Small intestine (tissue), 7 donors: ENCODE results near the gene MPIG6B. TPM values are rescaled to one million over a fixed set of nuclear protein-coding genes. Genes with fewer than 3 reads are reported as not detected.

Experiments
- DNase-seq, 2 donors: peaks; one replicate each; pipeline versions ENCODE4 v3.0.0 to v3.0.0-alpha.2; 2013
- FAIRE-seq: peaks from 2 replicates; lab custom pipeline; 2012; peaks lifted over from hg19 to GRCh38; lab: Jason Lieb, UNC
- H3K27ac ChIP-seq, 3 donors: one replicate each; pipeline ENCODE4 v1.5.1; 2013; ENCODE audit warnings: low read length in 2 of 3, mild to moderate bottlenecking in 2 of 3, control low read depth in 1 of 3, inconsistent platforms in 1 of 3, low read depth in 1 of 3, moderate library complexity in 1 of 3
- H3K27me3 ChIP-seq, 3 donors: one replicate each; pipeline ENCODE4 v1.6.1; 2013; ENCODE audit warnings: low read length in 3 of 3, inconsistent platforms in 1 of 3; ENCODE audit not compliant: control insufficient read depth in 3 of 3, insufficient read depth in 3 of 3
- H3K36me3 ChIP-seq, 3 donors: one replicate each; pipeline ENCODE4 v1.6.1; 2013; ENCODE audit warnings: low read length in 3 of 3, inconsistent platforms in 1 of 3, low read depth in 1 of 3, mild to moderate bottlenecking in 1 of 3, moderate library complexity in 1 of 3; ENCODE audit not compliant: control insufficient read depth in 3 of 3, insufficient read depth in 2 of 3
- H3K4me1 ChIP-seq, 3 donors: one replicate each; pipeline ENCODE4 v1.6.1; 2013; ENCODE audit warnings: low read length in 2 of 3, inconsistent platforms in 1 of 3, low read depth in 1 of 3, mild to moderate bottlenecking in 1 of 3, moderate library complexity in 1 of 3; ENCODE audit not compliant: control insufficient read depth in 3 of 3, insufficient read depth in 2 of 3
- H3K4me3 ChIP-seq, 3 donors: one replicate each; pipeline ENCODE4 v1.5.1; 2013; ENCODE audit warnings: low read length in 3 of 3, control low read depth in 1 of 3, inconsistent platforms in 1 of 3, low read depth in 1 of 3, mild to moderate bottlenecking in 1 of 3, moderate library complexity in 1 of 3
- H3K9me3 ChIP-seq, 2 donors: one replicate each; pipeline ENCODE4 v1.6.1; 2013; ENCODE audit warnings: low read depth in 1 of 2, low read length in 1 of 2; ENCODE audit not compliant: control insufficient read depth in 2 of 2, insufficient read depth in 1 of 2
- WGBS, 3 donors: extraction: QIAGEN DNeasy Blood & Tissue Kit; methylation state at CpG; one replicate each; pipeline ENCODE4 v1.1.7; 2013; 5-methylcytosine and 5-hydroxymethylcytosine counted together
- polyA plus RNA-seq, 4 donors: library from polyadenylated mRNA; stranded (reverse) in 3 of 4; unstranded in 1 of 4; fragments of 200-250 nt in 3 of 4; fragments of 120-200 nt in 1 of 4; gene quantifications; one replicate each; pipeline versions ENCODE4 v1.2.1 to v1.2.3, GENCODE V29; 2013
- donor health status: healthy with polysubstance abuse.
- donor health status: control.
- donor health status: control.
- donor health status: Bipolar disorder and iron deficiency.
- donor health status: healthy.

The MPIG6B gene
- polyA plus RNA-seq, 4 donors, result 0.13 to 0.59 TPM; not detected in 2

DNA sequence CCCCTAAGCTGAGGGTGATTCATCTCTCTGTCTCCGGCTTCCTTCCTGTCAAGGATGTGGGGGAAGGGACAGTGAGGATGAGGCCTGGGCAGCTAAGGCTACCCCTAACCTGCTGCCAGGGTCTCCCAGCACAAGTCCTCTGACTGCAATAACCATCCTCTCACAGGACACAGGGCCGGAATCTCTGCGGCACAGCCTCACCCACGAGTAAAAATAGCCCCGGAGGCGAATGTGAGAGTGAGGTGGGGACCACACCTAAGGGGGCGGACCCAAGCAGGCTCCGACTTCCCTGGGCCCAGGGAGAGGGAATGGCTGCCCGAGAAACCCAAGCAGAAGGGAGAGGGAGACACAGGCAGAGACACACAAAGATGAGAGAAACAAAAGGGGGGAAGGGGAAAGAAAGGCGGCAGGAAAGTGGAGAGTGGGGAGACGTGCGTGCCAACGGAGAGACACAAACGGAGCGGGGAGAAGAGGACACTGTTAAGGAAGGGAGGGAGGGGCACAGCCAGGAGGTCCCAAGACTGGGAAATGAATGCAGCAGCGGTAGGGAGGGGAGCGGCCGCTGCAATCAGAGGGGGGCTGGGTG is 11.7 kb downstream of the MPIG6B start:
- peak; percentile 83 to 87 for DNase-seq
- Histone ChIP-seq H3K27ac (peak overlapping the region; percentile 92 to 98 (median 97)), H3K4me1 (peaks cover 3 to 58% (median 12%) of the 10 kb centered on the region in 3 donors), H3K9me3 (no peaks in the 10 kb centered on the region), H3K4me3 (peak overlapping the region; percentile 63 to 79 (median 72)), H3K36me3 (peaks cover 11 to 48% (median 11%) of the 10 kb centered on the region in 3 donors), H3K27me3 (no peaks in the 10 kb centered on the region)
- FAIRE-seq, result no peak
- 0 to 3% (median 0%) methylated on average over 17 to 18 of the region's 18 CpGs for WGBS, 3 donors

GRCh38 chr6:31736021-31736767 is 13.0 kb downstream of the MPIG6B start, which contains the start of gene CLIC1:
CLIC1 (minus strand) TSS chr6:31736530; CDS start chr6:31736300, 230 bp downstream.
- H3K4me3 ChIP-seq, result peak within 1 kb of the TSS; percentile 63 to 79 (median 72)
- FAIRE-seq, result no peak

DNA sequence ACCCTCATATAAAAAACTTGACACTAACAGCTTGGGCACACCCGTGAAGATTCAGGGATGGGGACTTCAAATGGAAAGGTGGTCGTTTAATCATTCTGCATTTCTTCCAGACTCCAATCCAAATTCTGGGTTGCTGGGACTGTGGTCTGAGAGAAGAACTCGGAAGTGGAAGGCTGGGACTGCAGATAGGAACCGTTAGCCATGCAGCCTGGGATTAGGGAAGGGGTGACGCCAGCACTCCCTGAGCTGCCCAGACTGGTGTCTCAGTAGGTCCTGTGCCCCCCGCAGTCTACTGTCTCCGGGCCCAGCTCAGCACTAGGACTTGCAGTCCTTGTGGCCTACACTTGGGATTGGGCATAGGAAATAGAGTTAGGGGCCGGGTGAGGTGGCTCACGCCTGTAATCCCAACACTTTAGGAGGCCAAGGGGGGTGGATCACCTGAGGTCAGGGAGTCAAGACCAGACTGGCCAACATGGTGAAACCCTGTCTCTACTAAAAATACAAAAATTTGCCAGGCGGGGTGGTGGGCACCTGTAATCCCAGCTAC is 13.7 kb downstream of the MPIG6B start:
- peak in 1 of 2 donors; percentile 53 for DNase-seq
- FAIRE-seq, result no peak
- WGBS, 3 donors, result 14 to 28% (median 24%) methylated on average over 10 of the region's 10 CpGs
- peak overlapping the region in 2 of 3 donors; percentile 72 to 79 for H3K4me3 ChIP-seq
- H3K27ac ChIP-seq, result peak overlapping the region; percentile 92 to 98 (median 97)
- H3K36me3 ChIP-seq, result peaks cover 6 to 42% (median 7%) of the 10 kb centered on the region in 3 donors
- H3K4me1 ChIP-seq, result peaks cover 3 to 57% (median 12%) of the 10 kb centered on the region in 3 donors
- no peaks in the 10 kb centered on the region for H3K9me3 ChIP-seq
- H3K27me3 ChIP-seq, result no peaks in the 10 kb centered on the region

More at GRCh38 chr6:31736021-31736767, 13.0 kb downstream of the MPIG6B start, which contains the start of gene CLIC1:
- WGBS, 3 donors, result 0 to 1% (median 1%) methylated on average over 17 to 24 of the region's 24 CpGs
- H3K27me3 ChIP-seq, result no peaks in the 10 kb centered on the region
- H3K4me1 ChIP-seq, result peaks cover 3 to 60% (median 12%) of the 10 kb centered on the region in 3 donors
- peaks cover 11 to 40% (median 11%) of the 10 kb centered on the region in 3 donors for H3K36me3 ChIP-seq
- peak within 1 kb of the TSS; percentile 94 to 98 (median 97) for H3K27ac ChIP-seq
- H3K9me3 ChIP-seq, result no peaks in the 10 kb centered on the region
- peak; percentile 94 to 95 for DNase-seq

- Histone ChIP-seq H3K27me3 (no peaks in the 10 kb centered on the region), H3K27ac (peak overlapping the region; percentile 94 to 98 (median 97)), H3K4me1 (peaks cover 3 to 53% (median 12%) of the 10 kb centered on the region in 3 donors), H3K4me3 (peak overlapping the region in 1 of 3 donors; percentile 7), H3K36me3 (peaks cover 3 to 43% (median 4%) of the 10 kb centered on the region in 3 donors), H3K9me3 (no peaks in the 10 kb centered on the region)
- 3 to 30% (median 24%) methylated on average over 7 of the region's 7 CpGs for WGBS, 3 donors
- no peak for FAIRE-seq
- DNase-seq, result peak; percentile 60 to 95
These were observed 14.3 kb downstream of the MPIG6B start for GRCh38 chr6:31737315-31737990.

DNA sequence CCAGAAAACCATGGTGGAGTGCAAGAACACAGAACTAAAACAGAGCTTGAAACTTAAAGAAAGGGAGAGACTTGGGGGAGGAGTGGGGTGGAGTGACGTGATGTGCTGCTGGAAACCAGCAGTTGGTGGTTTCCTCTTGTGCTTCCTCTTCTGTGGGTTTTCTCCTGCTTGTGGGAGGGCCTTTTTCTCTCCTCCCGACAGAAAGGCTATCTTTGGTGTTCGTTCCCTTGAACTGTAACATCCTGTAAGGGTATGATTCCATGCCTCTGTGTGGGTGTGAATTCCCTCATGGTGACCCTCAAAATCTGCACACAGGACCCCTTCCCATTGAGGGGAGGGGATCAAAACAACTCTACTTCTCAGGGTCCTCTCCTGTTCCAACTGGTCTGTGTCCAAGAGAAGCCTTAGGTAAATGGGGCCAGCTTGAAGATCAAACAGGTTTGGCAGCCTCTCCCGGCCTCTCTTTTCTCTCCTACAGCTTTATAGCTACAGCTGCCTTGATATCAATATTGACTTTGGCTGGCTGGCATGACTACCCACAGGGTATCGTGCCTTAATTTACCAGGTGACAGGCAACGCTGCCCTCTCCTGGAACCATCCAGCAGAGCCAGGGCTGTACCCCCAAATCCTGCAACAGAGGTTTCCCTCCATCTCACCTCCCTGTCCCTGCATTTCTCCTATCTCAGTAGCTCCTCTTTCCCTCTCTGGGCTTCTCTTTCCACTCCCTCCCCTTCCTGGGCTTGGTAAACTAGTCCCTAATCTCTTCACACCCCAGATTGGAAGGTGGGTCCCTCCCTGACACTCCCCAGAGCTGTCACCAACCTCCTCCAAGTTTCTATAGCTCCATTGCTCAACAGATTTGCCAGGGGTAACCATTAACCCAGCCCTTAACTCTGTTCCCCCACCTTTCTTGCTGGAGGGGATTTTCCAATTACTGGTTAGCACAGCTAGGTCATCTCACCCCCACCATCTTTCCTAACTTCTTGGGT is 15.1 kb downstream of the MPIG6B start:
- H3K27me3 ChIP-seq, result no peaks in the 10 kb centered on the region
- H3K36me3 ChIP-seq, result peaks cover 0 to 35% (median 2%) of the 10 kb centered on the region in 3 donors
- H3K9me3 ChIP-seq, result no peaks in the 10 kb centered on the region
- 1 to 11% (median 5%) methylated on average over 6 of the region's 6 CpGs for WGBS, 3 donors
- H3K4me3 ChIP-seq, result peak overlapping the region in 1 of 3 donors; percentile 7
- FAIRE-seq, result no peak
- H3K27ac ChIP-seq, result peak overlapping the region; percentile 94 to 98 (median 97)
- peak; percentile 95 to 96 for DNase-seq
- H3K4me1 ChIP-seq, result peaks cover 3 to 53% (median 12%) of the 10 kb centered on the region in 3 donors

GRCh38 chr6:31739639-31740396 is 16.6 kb downstream of the MPIG6B start, which contains the start of gene MSH5:
MSH5 (plus strand) TSS chr6:31740005; CDS start chr6:31740467, 462 bp downstream.
- peak within 1 kb of the TSS; percentile 60 to 78 (median 74) for H3K4me3 ChIP-seq
- no peaks in the 10 kb centered on the region for H3K27me3 ChIP-seq
- peaks cover 3 to 41% (median 10%) of the 10 kb centered on the region in 3 donors for H3K4me1 ChIP-seq
- no peaks in the 10 kb centered on the region for H3K9me3 ChIP-seq
- WGBS, 3 donors, result 0% methylated on average over 53 to 58 of the region's 58 CpGs
- peak within 1 kb of the TSS; percentile 94 to 98 (median 97) for H3K27ac ChIP-seq
- peaks cover 0 to 25% (median 0%) of the 10 kb centered on the region in 3 donors for H3K36me3 ChIP-seq
- DNase-seq (peak; percentile 100), FAIRE-seq (no peak)
